Retinal pigment epithelial cell (primary cell): ENCODE data around the gene PCDHGA3.
"Not testable (repeated sequence)": the region's sequence is repeated elsewhere in the genome, so short reads cannot be mapped to it uniquely, and the experiment has no call there.

Source experiments
- DNase-seq: peaks from one replicate; pipeline ENCODE4 v3.0.0-alpha.2; 2010; ENCODE audit warnings: low read depth
- H3K4me3 ChIP-seq: 2 replicates; pipeline ENCODE4 v1.5.1; 2011; ENCODE audit warnings: mild to moderate bottlenecking, low read length, control low read depth, moderate library complexity
- CTCF ChIP-seq: conservative IDR thresholded peaks from 2 replicates; pipeline ENCODE4 v1.5.1; 2011; ENCODE audit warnings: low read depth, low read length, control low read depth, inconsistent platforms

PCDHGA3 gene

GRCh38 chr5:141387557-141388311, 44.1 kb downstream of the PCDHGA3 start, which contains the start of gene PCDHGB4:
Gene PCDHGB4, plus strand, starts transcription at chr5:141387698. Its CDS starts 187 bp downstream, at chr5:141387885.
- TF ChIP-seq CTCF = peak; percentile 57
- not testable (repeated sequence) for DNase-seq
- peak within 1 kb of the TSS; percentile 35 for H3K4me3 ChIP-seq

- no peak for DNase-seq
- H3K4me3 ChIP-seq = no peak overlapping the region
- TF ChIP-seq CTCF = no peak
Observed at GRCh38 chr5:141388661-141389060, 45.0 kb downstream of the PCDHGA3 start.

- no peak overlapping the region for H3K4me3 ChIP-seq
- no peak for TF ChIP-seq CTCF
- no peak for DNase-seq
Observed at GRCh38 chr5:141389153-141390042, 45.8 kb downstream of the PCDHGA3 start.

- no peak within 1 kb of the TSS for H3K4me3 ChIP-seq
- peak; percentile 9 for TF ChIP-seq CTCF
- no peak for DNase-seq
Observed at GRCh38 chr5:141392429-141393198, 49.0 kb downstream of the PCDHGA3 start, which contains the start of gene PCDHGA8. Gene PCDHGA8, plus strand, starts transcription at chr5:141392633. Its CDS starts 181 bp downstream, at chr5:141392814.

GRCh38 chr5:141393267-141393666, 49.6 kb downstream of the PCDHGA3 start:
- H3K4me3 ChIP-seq = no peak overlapping the region
- no peak for DNase-seq
- no peak for TF ChIP-seq CTCF

- H3K4me3 ChIP-seq, DNase-seq: not testable (repeated sequence)
Observed at GRCh38 chr5:141394401-141395187, 51.0 kb downstream of the PCDHGA3 start.
